NCI-H187 (cell line): Measurements from ENCODE around the gene TBX15.

Experiments
- DNase-seq, 2 experiments: peaks; one replicate each; lab custom pipeline; 2025; lab: John Stamatoyannopoulos, UW

Gene TBX15

DNA sequence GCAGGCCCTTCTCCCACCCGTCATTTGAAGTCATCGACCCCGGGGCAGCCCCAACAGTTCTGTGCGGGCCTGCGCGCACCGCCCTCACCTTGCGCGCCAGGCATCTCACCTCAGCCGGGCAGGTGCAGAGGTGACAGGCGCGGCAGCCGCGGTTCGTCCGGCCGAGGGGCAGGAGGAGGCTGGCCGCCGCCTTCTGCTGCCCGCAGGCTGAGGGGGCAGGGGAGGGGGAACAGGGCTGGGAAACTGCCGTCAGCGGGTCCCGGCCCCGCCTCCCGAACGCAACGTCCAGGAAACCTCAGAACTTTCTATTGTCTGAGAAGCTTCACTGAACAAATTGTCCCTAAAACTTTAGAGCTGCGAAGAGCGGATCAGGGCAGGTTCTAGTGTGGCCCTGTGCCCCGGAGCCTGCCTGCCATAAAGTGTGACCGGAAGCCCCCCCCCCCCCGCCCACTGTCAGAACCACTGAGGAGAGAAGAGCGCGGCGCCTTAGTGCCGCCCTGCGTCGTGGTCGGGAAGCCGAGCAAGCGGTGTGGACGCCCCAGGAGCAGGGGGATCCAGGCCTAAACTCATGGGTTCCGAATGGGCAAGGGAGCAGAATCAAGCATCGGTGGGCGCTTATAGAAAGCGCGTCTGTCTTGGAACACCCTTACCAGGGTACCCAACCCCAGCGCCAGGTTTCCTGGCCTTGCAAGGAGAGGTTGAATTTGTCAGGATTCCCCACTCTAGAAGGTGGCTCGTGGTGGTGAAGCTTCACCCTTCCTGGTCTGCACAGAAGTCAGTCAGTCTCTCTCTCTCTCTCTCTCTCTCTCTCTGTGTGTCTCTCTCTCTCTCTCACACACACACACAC, 13.3 kb upstream of the TBX15 start:
- DNase-seq = no peak

- DNase-seq = no peak
Observed at GRCh38 chr1:119000371-119001180, 12.4 kb upstream of the TBX15 start.

DNA sequence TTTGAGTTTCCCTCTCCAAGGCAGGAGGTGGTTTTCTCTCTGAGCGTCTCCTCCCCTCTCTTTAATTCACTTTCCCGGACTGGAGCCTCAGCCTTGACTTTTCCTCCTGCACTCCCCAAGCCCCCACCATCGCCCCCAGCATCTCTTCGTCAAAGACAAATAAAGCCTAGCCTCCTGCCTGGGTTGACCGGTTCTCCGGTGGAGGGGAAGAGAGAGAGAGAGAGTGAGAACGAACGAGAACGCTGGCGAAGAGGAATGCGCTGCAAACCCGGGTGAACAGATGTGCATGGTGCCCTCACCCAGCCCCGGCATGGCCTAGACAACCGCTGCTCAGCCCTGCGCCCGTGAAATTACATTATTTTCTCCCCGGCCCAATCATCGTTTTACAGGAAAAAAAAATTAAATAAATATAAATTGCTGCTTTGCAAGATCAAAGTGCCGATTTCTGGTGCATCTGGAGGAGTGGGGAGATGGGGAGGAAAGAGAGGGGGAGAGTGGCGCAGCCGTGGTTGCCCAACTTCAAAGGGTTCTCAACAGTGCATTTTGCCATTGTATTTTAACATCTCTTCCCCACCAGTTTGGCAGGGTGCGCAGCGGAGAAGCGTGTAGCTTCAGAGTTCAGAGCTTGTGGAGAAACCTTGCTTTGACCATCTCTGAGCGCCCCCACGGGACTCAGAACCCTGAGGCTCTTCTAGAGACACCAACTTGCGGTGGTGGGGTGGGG, 11.4 kb upstream of the TBX15 start:
- no peak for DNase-seq

- DNase-seq = no peak
Observed at GRCh38 chr1:118998171-118998570, 10.0 kb upstream of the TBX15 start.

DNA sequence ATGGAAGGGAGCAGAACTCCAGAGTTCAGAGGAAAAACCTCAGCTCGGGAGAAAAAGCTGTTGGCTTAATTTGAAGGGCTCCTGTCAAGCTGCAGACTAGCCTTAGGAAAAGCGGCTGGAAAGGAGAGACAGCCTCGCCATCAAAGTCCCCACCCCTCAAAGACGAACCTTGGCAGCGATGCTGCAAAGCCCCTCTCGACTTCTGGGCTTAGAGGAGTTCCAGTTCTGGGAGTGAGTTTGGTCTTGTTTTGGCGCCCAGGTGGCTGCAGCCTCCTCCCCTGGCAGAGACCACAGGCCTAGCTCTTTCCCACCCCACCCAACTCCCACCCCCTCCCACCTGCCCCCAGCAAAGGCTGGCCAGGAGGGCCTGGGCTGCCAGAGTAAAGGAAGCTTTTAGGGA, 9.1 kb upstream of the TBX15 start:
- DNase-seq = no peak

GRCh38 chr1:118995312-118996016, 7.3 kb upstream of the TBX15 start:
- DNase-seq = no peak

DNA sequence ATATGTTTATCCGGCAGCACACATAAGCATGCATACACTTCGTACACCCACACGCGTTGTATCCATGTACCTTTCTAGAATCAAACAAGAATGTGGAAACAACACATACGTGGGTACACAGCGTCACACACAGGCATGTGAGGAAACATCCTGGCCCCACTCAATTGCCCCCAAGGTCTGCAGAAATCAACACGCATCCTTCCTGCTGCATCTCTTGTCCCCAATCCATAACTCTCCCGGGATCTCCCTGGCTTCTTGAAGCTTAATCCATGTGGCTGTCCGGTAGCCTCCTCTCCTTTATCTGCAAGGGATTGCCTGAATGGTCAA, 5.5 kb upstream of the TBX15 start:
- DNase-seq = no peak

- no peak for DNase-seq
Observed at GRCh38 chr1:118992868-118993699, 4.9 kb upstream of the TBX15 start.

DNA sequence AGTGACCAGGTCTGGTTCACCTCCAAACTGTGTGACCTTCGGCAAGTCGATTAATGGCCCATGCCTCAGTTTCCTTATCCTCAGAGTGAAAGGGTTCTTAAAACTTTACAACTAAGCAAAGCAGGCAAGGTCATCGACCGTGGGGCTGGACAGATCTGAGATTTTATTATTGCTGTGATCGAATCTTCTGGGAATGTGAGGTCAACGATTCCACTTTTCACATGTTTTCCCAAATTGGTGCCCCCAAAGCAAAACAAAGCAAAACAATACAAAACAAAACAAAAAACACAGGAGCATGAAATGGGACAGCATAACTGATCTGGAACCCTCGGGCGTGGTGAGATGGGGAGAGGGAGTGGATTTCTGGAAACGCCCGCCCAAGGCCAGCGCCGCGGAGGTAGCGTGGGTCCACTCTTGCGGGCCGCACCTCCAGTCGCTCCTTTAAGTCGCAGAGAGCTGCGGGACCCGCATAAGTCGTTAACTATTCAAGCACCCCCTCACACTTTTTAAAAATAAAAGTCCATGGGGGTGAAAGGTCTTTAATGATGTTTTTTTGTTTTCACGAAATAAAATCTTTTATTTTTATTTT, 4.2 kb upstream of the TBX15 start:
- no peak for DNase-seq

DNA sequence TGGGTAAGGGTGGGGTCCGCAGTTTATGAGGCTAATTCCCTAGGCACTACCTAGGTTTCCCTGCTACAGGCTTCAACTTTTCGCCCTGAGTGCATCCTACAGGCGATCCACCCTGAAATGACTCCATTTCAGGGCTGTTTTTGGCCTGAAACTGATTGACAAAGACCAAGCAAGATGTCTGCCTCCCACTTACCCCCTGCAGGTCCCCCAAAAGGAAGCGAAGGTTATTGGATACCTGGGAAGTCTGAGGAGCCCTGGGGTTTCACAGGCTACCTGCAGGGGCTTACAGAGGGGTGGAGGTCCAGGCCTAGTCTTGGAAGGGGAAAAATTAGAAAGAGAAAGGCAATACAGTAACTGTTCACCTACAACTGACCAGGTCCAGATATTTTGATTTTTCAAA, 3.3 kb upstream of the TBX15 start:
- DNase-seq = no peak

DNA sequence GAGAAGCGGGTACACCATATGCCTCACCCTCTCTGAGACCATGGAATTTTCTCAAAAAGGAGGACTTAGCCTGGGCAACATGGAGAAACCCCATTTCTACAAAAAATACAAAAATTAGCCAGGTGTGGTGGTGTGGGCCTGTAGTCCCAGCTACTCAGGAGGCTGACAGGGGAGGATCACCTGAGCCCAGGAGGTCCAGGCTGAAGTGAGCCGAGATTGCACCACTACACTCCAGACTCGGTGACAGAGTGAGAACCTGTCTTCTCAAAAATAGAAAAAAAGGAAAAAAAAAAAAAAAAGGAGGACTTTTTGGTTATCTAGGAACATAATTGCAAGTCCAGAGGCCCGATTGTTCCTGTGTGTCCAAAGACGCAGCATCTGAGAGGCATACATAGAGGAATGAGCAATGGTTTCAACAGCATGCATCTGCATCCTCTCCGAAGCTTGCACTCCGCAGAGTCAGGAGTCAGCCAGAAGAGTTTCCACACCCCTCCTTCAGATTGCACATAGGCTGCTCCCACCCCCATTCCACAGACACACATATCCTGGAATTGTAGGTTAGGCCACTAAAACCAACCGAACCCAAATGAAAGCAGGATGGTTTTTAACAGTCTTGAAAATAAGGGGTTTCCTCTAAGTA, 2.5 kb upstream of the TBX15 start:
- DNase-seq = no peak

GRCh38 chr1:118989878-118990378, 1.8 kb upstream of the TBX15 start:
- no peak for DNase-seq

- DNase-seq = no peak
Observed at GRCh38 chr1:118989006-118989815, 1.1 kb upstream of the TBX15 start.

GRCh38 chr1:118987468-118988185, 516 bp downstream of the TBX15 start:
- no peak for DNase-seq

DNA sequence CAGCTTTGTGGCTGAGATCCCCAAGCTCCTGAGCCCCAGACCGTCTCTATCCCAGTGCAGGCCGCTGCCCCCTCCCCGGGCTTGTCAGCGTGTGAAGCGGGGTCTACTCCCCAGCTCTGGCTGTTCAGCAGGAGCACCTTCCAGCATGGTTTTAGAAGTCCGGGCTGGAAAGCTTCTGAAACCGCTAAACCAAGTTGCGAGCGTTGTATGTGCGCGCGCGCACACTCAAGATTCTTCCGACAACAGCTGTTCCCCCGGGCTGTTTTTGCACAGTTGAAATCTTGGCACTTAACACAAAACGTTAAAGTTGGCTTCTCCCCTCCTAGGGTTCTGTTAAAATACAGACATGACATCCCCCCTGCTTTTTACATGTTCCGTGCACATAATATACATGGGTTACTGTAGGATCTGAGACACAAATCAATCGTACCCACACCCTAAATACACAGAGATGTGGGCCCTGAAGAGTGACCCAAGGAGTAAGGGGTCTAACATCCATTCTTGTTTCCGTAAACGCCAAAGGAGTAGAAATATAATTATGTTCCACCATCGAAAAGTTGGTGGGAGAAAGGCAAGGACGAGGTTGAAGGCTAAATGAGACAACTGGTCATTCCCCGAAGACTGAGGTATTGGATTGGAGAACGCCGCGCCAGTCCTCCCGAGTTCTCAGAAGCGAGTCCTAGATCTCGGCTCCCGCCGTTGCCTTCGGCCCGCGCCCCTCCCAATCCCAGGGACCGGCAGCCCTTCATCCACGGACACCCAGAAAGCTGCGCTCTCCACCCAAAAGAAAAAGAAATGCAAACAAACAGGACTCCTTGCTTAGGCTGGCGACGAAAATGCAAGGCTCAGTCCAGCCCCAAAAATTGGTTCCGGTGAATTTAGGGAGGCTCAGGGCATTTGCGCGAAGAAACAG, 1.3 kb downstream of the TBX15 start:
- no peak for DNase-seq

DNA sequence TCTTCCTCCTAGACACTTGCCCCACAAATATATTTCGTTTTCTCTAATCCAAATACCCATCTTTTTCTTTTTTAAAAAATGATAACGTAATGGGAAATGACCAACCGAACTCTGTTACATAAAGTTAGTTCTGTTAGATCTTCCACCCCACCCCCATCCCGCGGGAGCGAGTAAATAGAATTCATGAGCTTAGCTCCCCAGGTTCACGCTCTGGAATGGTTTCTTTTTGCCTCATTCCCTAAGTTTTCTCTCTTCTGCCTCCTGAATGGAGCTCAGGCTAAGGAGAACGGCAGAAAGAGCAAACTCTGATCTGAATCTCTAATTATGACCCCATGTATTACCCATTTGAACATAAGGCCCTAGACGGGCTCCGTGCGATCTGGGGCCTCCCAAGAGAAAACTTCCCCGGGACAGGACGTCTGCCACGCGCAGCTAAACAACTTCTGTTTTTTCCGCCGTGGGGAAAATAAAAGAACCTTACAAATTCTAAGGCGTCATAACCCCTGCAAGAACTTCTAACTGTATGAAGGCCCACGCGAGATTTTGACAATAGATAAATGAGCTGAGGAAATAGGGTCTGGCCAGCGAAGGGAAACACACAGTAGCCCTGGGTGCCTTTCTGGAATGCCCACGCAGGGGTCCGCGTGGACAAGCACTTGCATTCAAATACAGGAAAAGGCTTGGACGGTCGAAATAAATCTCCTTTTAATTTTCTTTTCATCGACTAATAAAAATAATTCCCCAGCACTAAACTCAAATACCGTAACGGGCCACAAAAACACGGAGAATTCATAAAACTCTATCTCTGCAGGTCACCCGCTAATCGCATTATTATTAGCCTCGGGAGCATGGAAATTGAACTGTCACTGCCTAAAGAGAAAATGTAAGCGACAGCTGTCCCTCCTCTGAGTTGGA, 2.2 kb downstream of the TBX15 start:
- no peak for DNase-seq
